Esophagus squamous epithelium (tissue), 4 donors: ENCODE measurements around the gene WDR19.

Experiments
- POLR2A ChIP-seq, 4 donors: fragments of 450-650 bp; IDR thresholded peaks; one replicate each; pipeline ENCODE4 v1.6.1; 2017; ENCODE audit warnings: antibody characterized with exemption in 4 of 4, mild to moderate bottlenecking in 4 of 4, moderate library complexity in 3 of 4
- TF ChIP-seq, protein P1 (sequence below), 6 experiments: fragments of 450-650 bp in 4 of 6; fragments of 200-600 bp in 2 of 6; sonication (generic) in 2 of 6; IDR thresholded peaks; one replicate each; pipeline ENCODE4 v1.5.1; 2016 to 2019; ENCODE audit warnings: antibody characterized with exemption in 6 of 6, mild to moderate bottlenecking in 4 of 6, moderate library complexity in 4 of 6

- TF ChIP-seq, protein P1, sequence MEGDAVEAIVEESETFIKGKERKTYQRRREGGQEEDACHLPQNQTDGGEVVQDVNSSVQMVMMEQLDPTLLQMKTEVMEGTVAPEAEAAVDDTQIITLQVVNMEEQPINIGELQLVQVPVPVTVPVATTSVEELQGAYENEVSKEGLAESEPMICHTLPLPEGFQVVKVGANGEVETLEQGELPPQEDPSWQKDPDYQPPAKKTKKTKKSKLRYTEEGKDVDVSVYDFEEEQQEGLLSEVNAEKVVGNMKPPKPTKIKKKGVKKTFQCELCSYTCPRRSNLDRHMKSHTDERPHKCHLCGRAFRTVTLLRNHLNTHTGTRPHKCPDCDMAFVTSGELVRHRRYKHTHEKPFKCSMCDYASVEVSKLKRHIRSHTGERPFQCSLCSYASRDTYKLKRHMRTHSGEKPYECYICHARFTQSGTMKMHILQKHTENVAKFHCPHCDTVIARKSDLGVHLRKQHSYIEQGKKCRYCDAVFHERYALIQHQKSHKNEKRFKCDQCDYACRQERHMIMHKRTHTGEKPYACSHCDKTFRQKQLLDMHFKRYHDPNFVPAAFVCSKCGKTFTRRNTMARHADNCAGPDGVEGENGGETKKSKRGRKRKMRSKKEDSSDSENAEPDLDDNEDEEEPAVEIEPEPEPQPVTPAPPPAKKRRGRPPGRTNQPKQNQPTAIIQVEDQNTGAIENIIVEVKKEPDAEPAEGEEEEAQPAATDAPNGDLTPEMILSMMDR (IDR thresholded peaks at IDR 0.05) = no peak
- TF ChIP-seq POLR2A (IDR thresholded peaks at IDR 0.05) = no peak
These were observed 49.8 kb downstream of the WDR19 start for GRCh38 chr4:39232100-39232499.
